Metanephros (tissue), 2 donors: Measurements from ENCODE around the gene MICU2. TPM values are rescaled to one million over a fixed set of nuclear protein-coding genes. Genes with fewer than 3 reads are reported as not detected.

Experiments
- small RNA-seq: library from RNA; depleted of rRNA; stranded (forward); fragments of <200 nt; gene quantifications from one replicate; pipeline ENCODE3, GENCODE V24; 2014; ENCODE audit warnings: low replicate concordance
- total RNA-seq: library from RNA; depleted of rRNA; stranded (reverse); fragments of >200 nt; gene quantifications from one replicate; pipeline ENCODE4 v1.2.3, GENCODE V29; 2014

The MICU2 gene
- 125 TPM for total RNA-seq

GRCh38 chr13:21603531-21604448 is at the start of gene MICU2:
Gene MICU2, minus strand, starts transcription at chr13:21604170. Its CDS starts 22 bp downstream, at chr13:21604148.

GRCh38 chr13:21458813-21459701 is 144.9 kb downstream of the MICU2 start, which contains the start of gene ZDHHC20:
Gene ZDHHC20, minus strand, starts transcription at chr13:21459303. Its CDS starts 132 bp downstream, at chr13:21459171.

Small RNA genes within 50 kb of the gene (small RNA-seq; reads per million reads assigned to genes)
- gene RNU6-59P, result not detected

Other genes starting within 250 kb of the MICU2 start
- gene ZDHHC20, start 144.9 kb downstream of the MICU2 start, total RNA-seq, result 51.6 TPM
- 9.3 TPM for gene FGF9, start 66.9 kb upstream of the MICU2 start, total RNA-seq